Stimulated activated CD4-positive, alpha-beta T cell treated with anti-CD3 and anti-CD28 coated beads, Interleukin-4, amount 100 ng/mL, for 48 hours (primary cell): ENCODE results near the gene MYO1B.

ENCODE experiments used
- DNase-seq, 2 donors: peaks; one replicate each; pipeline ENCODE4 v3.0.0-alpha.2; 2020; ENCODE audit warnings: low read depth in 2 of 2

MYO1B gene

DNA sequence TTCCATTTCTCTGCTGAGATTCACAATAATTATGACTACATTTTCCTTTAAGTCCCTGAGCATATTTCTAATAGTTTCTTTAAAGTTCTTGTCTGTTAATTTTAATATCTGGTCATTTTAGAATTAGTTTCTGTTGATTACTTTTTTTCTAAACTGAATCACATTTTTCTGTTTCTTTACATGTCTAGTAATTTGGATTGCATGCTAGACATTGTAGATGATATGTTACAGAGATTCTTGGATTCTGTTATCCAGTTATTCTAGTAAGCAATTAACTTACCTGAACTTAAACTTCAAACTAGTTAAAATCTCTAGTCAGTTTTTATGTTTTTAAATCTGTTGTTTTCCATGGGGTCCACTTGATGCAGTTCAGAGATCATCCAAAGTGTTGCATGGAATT, 214.0 kb downstream of the MYO1B start:
- no peak for DNase-seq

DNA sequence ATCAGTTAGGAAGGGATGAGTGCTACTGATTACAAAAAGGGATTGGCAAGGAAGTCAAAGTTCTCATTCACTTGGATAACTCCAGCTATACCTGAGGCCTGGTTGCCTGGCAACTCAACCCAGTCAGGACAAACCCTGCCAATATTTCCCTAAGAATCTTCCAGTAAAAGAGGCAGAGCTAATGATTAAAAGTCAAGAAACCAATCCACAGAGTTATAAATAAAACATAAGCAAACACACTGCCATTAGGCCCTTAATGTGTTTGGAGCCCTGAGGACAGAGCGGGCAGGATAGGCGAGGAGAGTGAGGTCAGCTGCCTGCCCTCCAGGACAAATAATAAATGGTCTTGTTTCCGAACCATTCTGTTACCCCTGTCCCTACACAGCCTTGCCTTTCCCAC, 217.2 kb downstream of the MYO1B start:
- no peak for DNase-seq

DNA sequence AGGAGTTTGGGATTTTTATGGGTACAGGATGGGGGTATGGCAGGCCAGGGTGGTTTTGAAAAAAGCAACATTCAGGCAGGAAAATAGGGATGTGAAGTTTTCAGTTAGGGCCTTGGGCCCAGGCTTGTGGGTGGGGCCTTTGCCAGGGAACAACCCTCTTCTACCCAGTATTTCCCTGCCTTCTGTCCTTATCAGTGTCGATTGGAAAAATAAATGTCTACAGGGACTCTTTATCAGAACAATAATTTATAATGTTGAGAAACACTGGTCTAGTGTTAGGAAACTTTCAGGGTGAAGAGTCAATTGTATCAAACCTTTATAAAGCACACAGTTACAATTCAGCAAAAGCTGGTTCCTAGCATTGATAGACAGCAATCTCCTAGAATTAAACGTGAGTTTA, 218.6 kb downstream of the MYO1B start:
- DNase-seq: no peak

DNA sequence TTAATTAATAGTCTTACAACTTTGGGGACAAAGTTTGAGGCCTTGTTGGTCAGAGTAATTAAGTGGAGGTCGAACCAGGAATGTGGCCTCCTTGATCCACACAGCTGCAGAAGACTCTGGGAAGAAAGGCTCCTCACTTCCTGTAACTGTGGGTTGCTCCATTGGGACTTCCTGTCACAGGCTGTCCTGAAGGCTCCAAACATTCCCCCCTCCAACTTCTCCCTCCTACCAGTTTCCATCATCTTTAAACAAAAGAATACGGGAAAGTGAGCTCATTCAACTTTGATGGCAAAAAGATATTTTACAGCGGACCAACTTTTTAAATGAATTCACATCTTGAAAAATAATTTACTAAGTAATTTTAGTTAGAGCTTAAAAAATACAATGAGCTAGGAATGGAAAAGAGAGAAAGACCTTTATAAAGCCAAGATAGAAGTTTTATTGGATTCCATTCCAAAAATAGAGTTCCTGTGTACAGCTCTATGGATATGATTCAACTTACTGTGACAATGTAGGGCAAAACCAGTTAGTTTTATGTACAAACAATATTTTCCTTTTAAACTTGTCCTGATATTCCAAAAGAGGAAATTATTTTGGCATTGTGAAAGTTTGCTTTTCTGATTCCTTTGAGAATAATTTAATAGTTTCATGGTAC, 220.7 kb downstream of the MYO1B start:
- no peak for DNase-seq

DNA sequence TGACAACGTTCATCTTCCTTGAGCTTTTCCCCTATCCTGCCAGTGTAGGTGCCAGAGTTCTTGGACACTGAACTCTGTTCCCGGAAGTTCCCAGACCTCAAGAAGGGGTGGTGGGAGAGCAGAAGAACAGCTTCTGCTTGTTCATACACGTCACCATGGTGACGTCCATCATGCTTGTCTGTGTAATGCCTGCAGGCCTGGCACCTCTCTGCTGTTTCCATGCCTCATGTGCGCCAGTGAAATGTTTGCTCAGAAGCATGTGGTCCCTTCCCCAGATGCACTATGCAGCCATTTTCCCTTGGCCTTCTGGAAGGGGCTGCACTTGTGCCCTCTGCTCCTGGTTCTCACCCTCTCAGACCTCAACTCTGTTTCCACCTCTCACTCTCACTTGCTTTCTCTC, 221.9 kb downstream of the MYO1B start:
- DNase-seq: no peak

DNA sequence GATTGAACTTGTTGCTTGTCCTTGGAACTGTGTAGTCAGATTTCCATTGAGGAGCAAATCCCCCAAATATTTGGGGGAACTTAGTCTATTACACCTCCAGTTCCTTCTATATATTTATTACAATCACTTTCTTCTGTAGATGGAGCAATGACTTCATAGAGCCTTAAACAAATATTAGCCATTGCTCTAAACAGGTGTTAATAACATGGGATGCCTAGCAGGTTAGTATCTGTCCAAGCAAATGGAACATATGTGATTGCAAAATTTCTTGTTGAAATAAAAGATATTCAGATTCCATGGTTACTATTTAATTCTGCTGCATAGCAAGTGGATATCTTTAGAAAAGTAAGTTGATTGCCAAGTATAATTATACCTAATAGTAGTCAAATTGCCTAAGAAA, 225.1 kb downstream of the MYO1B start:
- no peak for DNase-seq

DNA sequence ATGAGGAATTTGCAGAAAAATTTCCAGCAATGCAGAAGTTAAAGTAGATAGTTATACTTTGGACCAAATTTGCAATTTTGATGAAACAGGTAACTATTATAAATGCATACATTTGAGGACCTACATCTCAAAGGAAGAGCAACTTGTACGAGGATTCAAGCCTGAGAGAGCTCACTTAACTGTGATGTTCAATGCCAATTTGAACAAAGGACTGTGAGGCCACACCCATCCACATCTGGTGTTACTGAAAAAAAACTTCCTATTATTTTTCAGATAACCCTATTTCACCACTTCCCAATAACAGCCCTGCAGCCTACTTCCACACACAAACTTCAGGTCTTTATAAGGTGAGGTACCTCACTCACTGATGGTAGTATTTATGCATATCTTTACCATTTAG, 229.3 kb downstream of the MYO1B start:
- DNase-seq: no peak
